Liver (tissue), 9 donors: ENCODE measurements around the gene MAMSTR. TPM values are rescaled to one million over a fixed set of nuclear protein-coding genes. Genes with fewer than 3 reads are reported as not detected.

Source experiments
- DNase-seq: peaks from one replicate; pipeline ENCODE4 v3.0.0-alpha.2; 2017; ENCODE audit warnings: low spot score
- H3K27ac ChIP-seq, 2 donors: one replicate each; pipeline ENCODE4 v1.7.0; 2013; ENCODE audit warnings: inconsistent platforms in 2 of 2, low read length in 2 of 2, control low read depth in 1 of 2, low read depth in 1 of 2, mild to moderate bottlenecking in 1 of 2
- H3K27me3 ChIP-seq, 4 donors: one replicate each; pipeline versions ENCODE4 v1.6.1 to v1.7.0; 2013; ENCODE audit warnings: low read length in 3 of 4, inconsistent platforms in 1 of 4, mild to moderate bottlenecking in 1 of 4, moderate library complexity in 1 of 4; ENCODE audit not compliant: control insufficient read depth in 4 of 4, insufficient read depth in 4 of 4
- H3K36me3 ChIP-seq, 4 donors: one replicate each; pipeline versions ENCODE4 v1.6.1 to v1.7.0; 2013; ENCODE audit warnings: low read length in 3 of 4, mild to moderate bottlenecking in 3 of 4, low read depth in 1 of 4, moderate library complexity in 1 of 4; ENCODE audit not compliant: control insufficient read depth in 4 of 4, insufficient read depth in 3 of 4
- H3K4me1 ChIP-seq, 4 donors: one replicate each; pipeline versions ENCODE4 v1.6.1 to v1.7.0; 2013; ENCODE audit warnings: low read length in 3 of 4, mild to moderate bottlenecking in 3 of 4, moderate library complexity in 1 of 4; ENCODE audit not compliant: control insufficient read depth in 4 of 4, insufficient read depth in 4 of 4
- H3K4me3 ChIP-seq, 3 donors: one replicate each; pipeline versions ENCODE4 v1.6.1 to v1.7.0; 2013; ENCODE audit warnings: low read length in 3 of 3, control low read depth in 1 of 3, low read depth in 1 of 3, mild to moderate bottlenecking in 1 of 3
- H3K9ac ChIP-seq, 2 donors: one replicate each; pipeline ENCODE4 v1.7.0; 2013; ENCODE audit warnings: low read length in 2 of 2, mild to moderate bottlenecking in 2 of 2, moderate library complexity in 2 of 2, control low read depth in 1 of 2, low read depth in 1 of 2
- H3K9me3 ChIP-seq, 4 donors: one replicate each; pipeline versions ENCODE4 v1.6.1 to v1.7.0; 2013; ENCODE audit warnings: low read length in 3 of 4; ENCODE audit not compliant: control insufficient read depth in 4 of 4
- EGR1 ChIP-seq, 2 donors: IDR thresholded peaks; 2 replicates each; pipeline ENCODE4 v1.6.1; 2016 to 2018; ENCODE audit warnings: antibody characterized with exemption in 2 of 2, low read depth in 2 of 2
- FOXA1 ChIP-seq: IDR thresholded peaks from 2 replicates; pipeline ENCODE4 v1.6.1; 2016; ENCODE audit warnings: antibody characterized with exemption
- FOXA2 ChIP-seq: IDR thresholded peaks from 2 replicates; pipeline ENCODE4 v1.6.1; 2016; ENCODE audit warnings: antibody characterized with exemption
- GABPA ChIP-seq, 2 donors: IDR thresholded peaks in 1 of 2; conservative IDR thresholded peaks in 1 of 2; 2 replicates each; pipeline ENCODE4 v1.6.1; 2016; ENCODE audit warnings: antibody characterized with exemption in 2 of 2, mild to moderate bottlenecking in 1 of 2, moderate library complexity in 1 of 2
- HNF4A ChIP-seq, 2 donors: conservative IDR thresholded peaks; 2 replicates each; pipeline ENCODE4 v1.6.1; 2016; ENCODE audit warnings: antibody characterized with exemption in 2 of 2, mild to moderate bottlenecking in 2 of 2
- HNF4G ChIP-seq: IDR thresholded peaks from 2 replicates; pipeline ENCODE4 v1.6.1; 2016; ENCODE audit warnings: antibody characterized with exemption
- JUND ChIP-seq, 2 donors: IDR thresholded peaks; 2 replicates each; pipeline ENCODE4 v1.6.1; 2016; ENCODE audit warnings: antibody characterized with exemption in 2 of 2
- NR2F2 ChIP-seq: IDR thresholded peaks from 2 replicates; pipeline ENCODE4 v1.6.1; 2016; ENCODE audit warnings: antibody characterized with exemption
- RAD21 ChIP-seq, 2 donors: IDR thresholded peaks; 2 replicates each; pipeline ENCODE4 v1.6.1; 2016; ENCODE audit warnings: antibody characterized with exemption in 2 of 2, mild to moderate bottlenecking in 2 of 2
- RXRA ChIP-seq, 2 donors: IDR thresholded peaks; 2 replicates each; pipeline ENCODE4 v1.6.1; 2017 to 2018; ENCODE audit warnings: antibody characterized with exemption in 2 of 2, mild to moderate bottlenecking in 1 of 2
- SP1 ChIP-seq: IDR thresholded peaks from 2 replicates; pipeline ENCODE4 v1.6.1; 2018; ENCODE audit warnings: antibody characterized with exemption, mild to moderate bottlenecking
- TAF1 ChIP-seq: conservative IDR thresholded peaks from 2 replicates; pipeline ENCODE4 v1.6.1; 2016; ENCODE audit warnings: antibody characterized with exemption, mild to moderate bottlenecking
- YY1 ChIP-seq: IDR thresholded peaks from 2 replicates; pipeline ENCODE4 v1.6.1; 2016; ENCODE audit warnings: antibody characterized with exemption, mild to moderate bottlenecking
- WGBS: extraction: QIAGEN DNeasy Blood & Tissue Kit; methylation state at CpG from one replicate; pipeline ENCODE4 v1.1.7; 2013; 5-methylcytosine and 5-hydroxymethylcytosine counted together
- polyA plus RNA-seq, 2 donors: library from polyadenylated mRNA; stranded (reverse) in 1 of 2; unstranded in 1 of 2; fragments of 200-250 nt in 1 of 2; fragments of >200 nt in 1 of 2; fragmentation: Nextera tagmentation in 1 of 2; extraction: Ambion mirVana in 1 of 2; gene quantifications; one replicate each; pipeline versions ENCODE4 v1.2.1 to v1.2.3, GENCODE V29; 2013 to 2015
- total RNA-seq, 2 donors: library from RNA; depleted of rRNA; stranded (reverse); fragments of >200 nt; gene quantifications; one replicate each; pipeline ENCODE4 v1.2.3, GENCODE V29; 2014
- TF ChIP-seq, protein P1 (sequence below): IDR thresholded peaks from 2 replicates; pipeline ENCODE4 v1.6.1; 2016; ENCODE audit warnings: antibody characterized with exemption, mild to moderate bottlenecking
- TF ChIP-seq, protein P2 (sequence below): IDR thresholded peaks from 2 replicates; pipeline ENCODE4 v1.6.1; 2016; ENCODE audit warnings: antibody characterized with exemption
- TF ChIP-seq, protein P3 (sequence below): IDR thresholded peaks from 2 replicates; pipeline ENCODE4 v1.6.1; 2016; ENCODE audit warnings: antibody characterized with exemption
- TF ChIP-seq, protein P4 (sequence below): IDR thresholded peaks from 2 replicates; pipeline ENCODE4 v1.6.1; 2016; ENCODE audit warnings: antibody characterized with exemption
- TF ChIP-seq, protein P5 (sequence below): fragments of 150-350 bp; IDR thresholded peaks from 2 replicates; pipeline ENCODE4 v1.5.1; 2017; ENCODE audit warnings: improper control_type of control experiment, low read depth, low read length; ENCODE audit not compliant: missing input control
- donor health status: healthy.
- donor health status: healthy.
- donor health status: healthy.
- donor health status: healthy.
- donor health status: healthy.

Gene MAMSTR
- total and polyA plus RNA-seq, 4 donors: 0.07 to 0.31 (median 0.09) TPM

DNA sequence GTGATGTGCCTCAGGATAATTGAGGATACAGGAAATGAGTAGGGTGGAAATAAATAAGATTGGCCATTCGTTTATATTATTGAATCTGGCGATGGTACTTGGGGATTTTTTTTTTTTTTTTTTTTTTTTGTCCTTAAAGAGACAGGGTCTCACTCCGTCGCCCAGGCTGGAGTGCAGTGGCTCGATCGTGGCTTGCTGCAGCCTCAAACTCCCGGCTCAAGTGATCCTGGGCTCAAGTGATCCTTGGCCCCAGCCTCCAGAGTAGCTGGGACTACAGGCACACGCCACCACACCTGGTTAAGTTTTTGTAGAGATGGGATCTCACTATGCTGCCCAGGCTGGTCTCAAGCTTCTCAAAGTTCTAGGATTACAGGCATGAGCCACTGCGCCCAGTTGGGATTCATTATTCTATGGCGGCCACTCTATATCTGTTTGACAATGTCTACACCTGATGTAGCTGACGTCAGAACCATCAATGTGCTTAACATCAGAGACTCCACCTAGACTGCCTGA is 2.7 kb upstream of the MAMSTR start:
- H3K9ac ChIP-seq: no peak overlapping the region
- no peak for DNase-seq
- TF ChIP-seq SP1 (no peak), HNF4A (conservative IDR thresholded peaks at IDR 0.05) (no peak), TAF1 (no peak), HNF4G (no peak), GABPA (IDR thresholded peaks at IDR 0.05 in 1 of 2, conservative IDR thresholded peaks at IDR 0.05 in 1 of 2) (no peak), FOXA1 (no peak), RXRA (IDR thresholded peaks at IDR 0.05) (no peak), EGR1 (IDR thresholded peaks at IDR 0.05; ENCODE audit: low read depth in 2 of 2) (no peak), JUND (IDR thresholded peaks at IDR 0.05) (no peak), YY1 (no peak), FOXA2 (no peak), RAD21 (IDR thresholded peaks at IDR 0.05) (no peak), NR2F2 (no peak)
- TF ChIP-seq, protein P1, sequence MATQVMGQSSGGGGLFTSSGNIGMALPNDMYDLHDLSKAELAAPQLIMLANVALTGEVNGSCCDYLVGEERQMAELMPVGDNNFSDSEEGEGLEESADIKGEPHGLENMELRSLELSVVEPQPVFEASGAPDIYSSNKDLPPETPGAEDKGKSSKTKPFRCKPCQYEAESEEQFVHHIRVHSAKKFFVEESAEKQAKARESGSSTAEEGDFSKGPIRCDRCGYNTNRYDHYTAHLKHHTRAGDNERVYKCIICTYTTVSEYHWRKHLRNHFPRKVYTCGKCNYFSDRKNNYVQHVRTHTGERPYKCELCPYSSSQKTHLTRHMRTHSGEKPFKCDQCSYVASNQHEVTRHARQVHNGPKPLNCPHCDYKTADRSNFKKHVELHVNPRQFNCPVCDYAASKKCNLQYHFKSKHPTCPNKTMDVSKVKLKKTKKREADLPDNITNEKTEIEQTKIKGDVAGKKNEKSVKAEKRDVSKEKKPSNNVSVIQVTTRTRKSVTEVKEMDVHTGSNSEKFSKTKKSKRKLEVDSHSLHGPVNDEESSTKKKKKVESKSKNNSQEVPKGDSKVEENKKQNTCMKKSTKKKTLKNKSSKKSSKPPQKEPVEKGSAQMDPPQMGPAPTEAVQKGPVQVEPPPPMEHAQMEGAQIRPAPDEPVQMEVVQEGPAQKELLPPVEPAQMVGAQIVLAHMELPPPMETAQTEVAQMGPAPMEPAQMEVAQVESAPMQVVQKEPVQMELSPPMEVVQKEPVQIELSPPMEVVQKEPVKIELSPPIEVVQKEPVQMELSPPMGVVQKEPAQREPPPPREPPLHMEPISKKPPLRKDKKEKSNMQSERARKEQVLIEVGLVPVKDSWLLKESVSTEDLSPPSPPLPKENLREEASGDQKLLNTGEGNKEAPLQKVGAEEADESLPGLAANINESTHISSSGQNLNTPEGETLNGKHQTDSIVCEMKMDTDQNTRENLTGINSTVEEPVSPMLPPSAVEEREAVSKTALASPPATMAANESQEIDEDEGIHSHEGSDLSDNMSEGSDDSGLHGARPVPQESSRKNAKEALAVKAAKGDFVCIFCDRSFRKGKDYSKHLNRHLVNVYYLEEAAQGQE: no peak
- TF ChIP-seq, protein P2, sequence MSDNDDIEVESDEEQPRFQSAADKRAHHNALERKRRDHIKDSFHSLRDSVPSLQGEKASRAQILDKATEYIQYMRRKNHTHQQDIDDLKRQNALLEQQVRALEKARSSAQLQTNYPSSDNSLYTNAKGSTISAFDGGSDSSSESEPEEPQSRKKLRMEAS: no peak
- TF ChIP-seq, protein P3, sequence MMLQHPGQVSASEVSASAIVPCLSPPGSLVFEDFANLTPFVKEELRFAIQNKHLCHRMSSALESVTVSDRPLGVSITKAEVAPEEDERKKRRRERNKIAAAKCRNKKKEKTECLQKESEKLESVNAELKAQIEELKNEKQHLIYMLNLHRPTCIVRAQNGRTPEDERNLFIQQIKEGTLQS: no peak
- TF ChIP-seq, protein P4, sequence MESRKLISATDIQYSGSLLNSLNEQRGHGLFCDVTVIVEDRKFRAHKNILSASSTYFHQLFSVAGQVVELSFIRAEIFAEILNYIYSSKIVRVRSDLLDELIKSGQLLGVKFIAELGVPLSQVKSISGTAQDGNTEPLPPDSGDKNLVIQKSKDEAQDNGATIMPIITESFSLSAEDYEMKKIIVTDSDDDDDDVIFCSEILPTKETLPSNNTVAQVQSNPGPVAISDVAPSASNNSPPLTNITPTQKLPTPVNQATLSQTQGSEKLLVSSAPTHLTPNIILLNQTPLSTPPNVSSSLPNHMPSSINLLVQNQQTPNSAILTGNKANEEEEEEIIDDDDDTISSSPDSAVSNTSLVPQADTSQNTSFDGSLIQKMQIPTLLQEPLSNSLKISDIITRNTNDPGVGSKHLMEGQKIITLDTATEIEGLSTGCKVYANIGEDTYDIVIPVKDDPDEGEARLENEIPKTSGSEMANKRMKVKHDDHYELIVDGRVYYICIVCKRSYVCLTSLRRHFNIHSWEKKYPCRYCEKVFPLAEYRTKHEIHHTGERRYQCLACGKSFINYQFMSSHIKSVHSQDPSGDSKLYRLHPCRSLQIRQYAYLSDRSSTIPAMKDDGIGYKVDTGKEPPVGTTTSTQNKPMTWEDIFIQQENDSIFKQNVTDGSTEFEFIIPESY: no peak
- TF ChIP-seq, protein P5, sequence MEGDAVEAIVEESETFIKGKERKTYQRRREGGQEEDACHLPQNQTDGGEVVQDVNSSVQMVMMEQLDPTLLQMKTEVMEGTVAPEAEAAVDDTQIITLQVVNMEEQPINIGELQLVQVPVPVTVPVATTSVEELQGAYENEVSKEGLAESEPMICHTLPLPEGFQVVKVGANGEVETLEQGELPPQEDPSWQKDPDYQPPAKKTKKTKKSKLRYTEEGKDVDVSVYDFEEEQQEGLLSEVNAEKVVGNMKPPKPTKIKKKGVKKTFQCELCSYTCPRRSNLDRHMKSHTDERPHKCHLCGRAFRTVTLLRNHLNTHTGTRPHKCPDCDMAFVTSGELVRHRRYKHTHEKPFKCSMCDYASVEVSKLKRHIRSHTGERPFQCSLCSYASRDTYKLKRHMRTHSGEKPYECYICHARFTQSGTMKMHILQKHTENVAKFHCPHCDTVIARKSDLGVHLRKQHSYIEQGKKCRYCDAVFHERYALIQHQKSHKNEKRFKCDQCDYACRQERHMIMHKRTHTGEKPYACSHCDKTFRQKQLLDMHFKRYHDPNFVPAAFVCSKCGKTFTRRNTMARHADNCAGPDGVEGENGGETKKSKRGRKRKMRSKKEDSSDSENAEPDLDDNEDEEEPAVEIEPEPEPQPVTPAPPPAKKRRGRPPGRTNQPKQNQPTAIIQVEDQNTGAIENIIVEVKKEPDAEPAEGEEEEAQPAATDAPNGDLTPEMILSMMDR: no peak

More for the DNA sequence above, 2.7 kb upstream of the MAMSTR start:
- H3K4me3 ChIP-seq: no peak overlapping the region
- H3K27me3 ChIP-seq: no peaks in the 10 kb centered on the region
- H3K9me3 ChIP-seq: no peaks in the 10 kb centered on the region
- H3K4me1 ChIP-seq: peaks cover 0 to 10% (median 2%) of the 10 kb centered on the region in 4 donors
- WGBS: 85% methylated on average over 11 of the region's 11 CpGs
- no peaks in the 10 kb centered on the region for H3K36me3 ChIP-seq
- H3K27ac ChIP-seq: no peak overlapping the region
